Central memory CD8-positive, alpha-beta T cell (primary cell): ENCODE measurements around the gene PDIA5.

Experiments
- ATAC-seq: fragments of 150-1000 bp; cut with Tn5 transposase; replicated peaks from 2 replicates; pipeline ENCODE4 v1.10.0; 2022; ENCODE audit warnings: mild to moderate bottlenecking, moderate FRiP score, moderate number of reproducible peaks; ENCODE audit not compliant: poor library complexity, severe bottlenecking; ENCODE audit errors: extremely low read depth
- DNase-seq, 2 donors: peaks; one replicate each; pipeline ENCODE4 v3.0.0; 2021; ENCODE audit warnings: low spot score in 2 of 2
- H3K27ac Mint-ChIP-seq: one replicate; pipeline ENCODE4 v1.8.0; 2022; ENCODE audit warnings: low read depth, mild to moderate bottlenecking, moderate library complexity, mixed read lengths
- H3K27me3 Mint-ChIP-seq: one replicate; pipeline ENCODE4 v1.8.0; 2022; ENCODE audit warnings: mixed read lengths
- H3K36me3 Mint-ChIP-seq: one replicate; pipeline ENCODE4 v1.8.0; 2022; ENCODE audit warnings: mild to moderate bottlenecking, moderate library complexity, mixed read lengths; ENCODE audit not compliant: insufficient read depth
- H3K4me1 Mint-ChIP-seq: one replicate; pipeline ENCODE4 v1.8.0; 2022; ENCODE audit warnings: mixed read lengths
- H3K4me3 Mint-ChIP-seq: one replicate; pipeline ENCODE4 v1.8.0; 2022; ENCODE audit warnings: mild to moderate bottlenecking, moderate library complexity, mixed read lengths
- H3K9me3 Mint-ChIP-seq: one replicate; pipeline ENCODE4 v1.8.0; 2022; ENCODE audit warnings: mixed read lengths

The PDIA5 gene

GRCh38 chr3:123080864-123081562, 14.2 kb downstream of the PDIA5 start:
- no peak overlapping the region for H3K4me3 Mint-ChIP-seq
- peaks cover 18% of the 10 kb centered on the region for H3K4me1 Mint-ChIP-seq
- no peak for DNase-seq

GRCh38 chr3:123081718-123082369, 15.0 kb downstream of the PDIA5 start:
- no peaks in the 10 kb centered on the region for H3K36me3 Mint-ChIP-seq
- no peak overlapping the region for H3K27ac Mint-ChIP-seq
- H3K4me1 Mint-ChIP-seq, result peaks cover 18% of the 10 kb centered on the region
- ATAC-seq (no peak), DNase-seq (no peak)
- H3K27me3 Mint-ChIP-seq, result no peaks in the 10 kb centered on the region
- no peak overlapping the region for H3K4me3 Mint-ChIP-seq
- H3K9me3 Mint-ChIP-seq, result no peaks in the 10 kb centered on the region

More at GRCh38 chr3:123080864-123081562, 14.2 kb downstream of the PDIA5 start:
- no peaks in the 10 kb centered on the region for H3K36me3 Mint-ChIP-seq
- no peak for ATAC-seq
- no peaks in the 10 kb centered on the region for H3K9me3 Mint-ChIP-seq
- no peaks in the 10 kb centered on the region for H3K27me3 Mint-ChIP-seq
- no peak overlapping the region for H3K27ac Mint-ChIP-seq

GRCh38 chr3:123082370-123083065, 15.7 kb downstream of the PDIA5 start:
- no peak for ATAC-seq
- Mint-ChIP-seq H3K9me3 (no peaks in the 10 kb centered on the region), H3K4me3 (no peak overlapping the region), H3K36me3 (no peaks in the 10 kb centered on the region), H3K27ac (no peak overlapping the region), H3K4me1 (peaks cover 18% of the 10 kb centered on the region), H3K27me3 (no peaks in the 10 kb centered on the region)
- DNase-seq, result no peak

- no peaks in the 10 kb centered on the region for H3K27me3 Mint-ChIP-seq
- no peaks in the 10 kb centered on the region for H3K9me3 Mint-ChIP-seq
- DNase-seq (no peak), ATAC-seq (no peak)
- peak overlapping the region; percentile 17 for H3K27ac Mint-ChIP-seq
- H3K36me3 Mint-ChIP-seq, result no peaks in the 10 kb centered on the region
- peaks cover 18% of the 10 kb centered on the region for H3K4me1 Mint-ChIP-seq
- no peak overlapping the region for H3K4me3 Mint-ChIP-seq
Observed at GRCh38 chr3:123083383-123084124, 16.7 kb downstream of the PDIA5 start.

GRCh38 chr3:123084192-123084591, 17.4 kb downstream of the PDIA5 start:
- Mint-ChIP-seq H3K4me1 (peaks cover 18% of the 10 kb centered on the region), H3K27ac (peak overlapping the region; percentile 17), H3K27me3 (no peaks in the 10 kb centered on the region), H3K4me3 (no peak overlapping the region), H3K36me3 (no peaks in the 10 kb centered on the region), H3K9me3 (no peaks in the 10 kb centered on the region)
- ATAC-seq (no peak), DNase-seq (no peak)

- Mint-ChIP-seq H3K27me3 (no peaks in the 10 kb centered on the region), H3K4me1 (peaks cover 18% of the 10 kb centered on the region), H3K36me3 (no peaks in the 10 kb centered on the region), H3K4me3 (no peak overlapping the region), H3K27ac (peak overlapping the region; percentile 17), H3K9me3 (no peaks in the 10 kb centered on the region)
- DNase-seq (no peak), ATAC-seq (no peak)
Observed at GRCh38 chr3:123084738-123085237, 18.0 kb downstream of the PDIA5 start.

- no peak for DNase-seq
- no peak for ATAC-seq
- peaks cover 19% of the 10 kb centered on the region for H3K4me1 Mint-ChIP-seq
- H3K9me3 Mint-ChIP-seq, result no peaks in the 10 kb centered on the region
- no peaks in the 10 kb centered on the region for H3K27me3 Mint-ChIP-seq
- no peak overlapping the region for H3K4me3 Mint-ChIP-seq
- H3K36me3 Mint-ChIP-seq, result no peaks in the 10 kb centered on the region
- no peak overlapping the region for H3K27ac Mint-ChIP-seq
Observed at GRCh38 chr3:123085293-123085931, 18.6 kb downstream of the PDIA5 start.

GRCh38 chr3:123085932-123086627, 19.3 kb downstream of the PDIA5 start:
- Mint-ChIP-seq H3K4me1 (peaks cover 26% of the 10 kb centered on the region), H3K36me3 (no peaks in the 10 kb centered on the region), H3K9me3 (no peaks in the 10 kb centered on the region), H3K4me3 (no peak overlapping the region), H3K27me3 (no peaks in the 10 kb centered on the region), H3K27ac (no peak overlapping the region)
- no peak for ATAC-seq
- no peak for DNase-seq

GRCh38 chr3:123088387-123088786, 21.6 kb downstream of the PDIA5 start:
- H3K27ac Mint-ChIP-seq, result no peak overlapping the region
- no peak for DNase-seq
- ATAC-seq, result no peak
- H3K27me3 Mint-ChIP-seq, result no peaks in the 10 kb centered on the region
- H3K36me3 Mint-ChIP-seq, result no peaks in the 10 kb centered on the region
- no peaks in the 10 kb centered on the region for H3K9me3 Mint-ChIP-seq
- peaks cover 20% of the 10 kb centered on the region for H3K4me1 Mint-ChIP-seq
- H3K4me3 Mint-ChIP-seq, result no peak overlapping the region

GRCh38 chr3:123089611-123090331, 22.9 kb downstream of the PDIA5 start:
- H3K36me3 Mint-ChIP-seq, result no peaks in the 10 kb centered on the region
- no peak for DNase-seq

More at GRCh38 chr3:123089611-123090331, 22.9 kb downstream of the PDIA5 start:
- no peak for ATAC-seq
- Mint-ChIP-seq H3K27me3 (no peaks in the 10 kb centered on the region), H3K4me1 (peaks cover 12% of the 10 kb centered on the region), H3K27ac (no peak overlapping the region), H3K4me3 (no peak overlapping the region), H3K9me3 (no peaks in the 10 kb centered on the region)
